ENCODE data around the gene CCP110.

DNA sequence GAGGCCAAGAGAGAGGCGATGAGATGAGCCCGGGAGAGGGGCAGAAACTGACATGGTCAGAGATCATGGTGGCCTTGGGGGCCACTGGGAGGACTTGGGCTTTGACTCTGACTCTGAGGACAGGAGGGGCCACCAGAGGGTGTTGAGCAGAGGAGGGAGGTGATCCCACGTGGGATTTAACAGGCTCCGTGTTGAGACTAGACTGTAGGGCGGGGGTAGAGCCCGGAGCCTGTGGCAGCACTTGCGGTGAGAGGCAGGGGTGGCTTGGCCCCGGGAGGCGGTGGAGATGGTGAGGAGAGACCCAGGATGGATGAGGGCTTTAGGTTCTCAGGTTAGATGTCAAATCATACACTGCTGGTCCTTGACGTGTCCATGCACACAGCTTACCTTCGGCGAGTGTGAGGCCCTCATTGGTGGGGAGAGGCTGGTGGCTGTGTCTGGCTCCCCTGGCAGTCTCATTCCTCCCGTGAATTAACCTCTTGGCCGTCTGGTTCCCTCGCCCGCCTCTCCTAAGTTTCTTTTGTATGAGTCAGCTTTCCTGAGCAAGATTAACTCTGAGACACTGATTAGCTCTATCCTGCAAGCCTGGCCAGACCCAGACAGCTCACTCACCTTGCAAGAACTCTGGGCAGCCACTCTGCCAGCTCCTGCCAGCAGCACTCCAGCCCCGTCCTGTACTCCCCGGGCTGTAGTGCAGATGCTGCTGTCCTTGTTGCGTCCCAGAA, 71.5 kb downstream of the CCP110 start:
- TF ChIP-seq, protein P1, sequence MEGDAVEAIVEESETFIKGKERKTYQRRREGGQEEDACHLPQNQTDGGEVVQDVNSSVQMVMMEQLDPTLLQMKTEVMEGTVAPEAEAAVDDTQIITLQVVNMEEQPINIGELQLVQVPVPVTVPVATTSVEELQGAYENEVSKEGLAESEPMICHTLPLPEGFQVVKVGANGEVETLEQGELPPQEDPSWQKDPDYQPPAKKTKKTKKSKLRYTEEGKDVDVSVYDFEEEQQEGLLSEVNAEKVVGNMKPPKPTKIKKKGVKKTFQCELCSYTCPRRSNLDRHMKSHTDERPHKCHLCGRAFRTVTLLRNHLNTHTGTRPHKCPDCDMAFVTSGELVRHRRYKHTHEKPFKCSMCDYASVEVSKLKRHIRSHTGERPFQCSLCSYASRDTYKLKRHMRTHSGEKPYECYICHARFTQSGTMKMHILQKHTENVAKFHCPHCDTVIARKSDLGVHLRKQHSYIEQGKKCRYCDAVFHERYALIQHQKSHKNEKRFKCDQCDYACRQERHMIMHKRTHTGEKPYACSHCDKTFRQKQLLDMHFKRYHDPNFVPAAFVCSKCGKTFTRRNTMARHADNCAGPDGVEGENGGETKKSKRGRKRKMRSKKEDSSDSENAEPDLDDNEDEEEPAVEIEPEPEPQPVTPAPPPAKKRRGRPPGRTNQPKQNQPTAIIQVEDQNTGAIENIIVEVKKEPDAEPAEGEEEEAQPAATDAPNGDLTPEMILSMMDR (conservative IDR thresholded peaks at IDR 0.05): no peak
- TF ChIP-seq ZFX (IDR thresholded peaks at IDR 0.05): no peak

Measured in C4-2B (cell line).